ENCODE measurements around the gene SHKBP1. TPM values are rescaled to one million over a fixed set of nuclear protein-coding genes. Genes with fewer than 3 reads are reported as not detected.

Gene SHKBP1
- total RNA-seq, 2 experiments from 2014 or later, result 100 to 155 TPM

DNA sequence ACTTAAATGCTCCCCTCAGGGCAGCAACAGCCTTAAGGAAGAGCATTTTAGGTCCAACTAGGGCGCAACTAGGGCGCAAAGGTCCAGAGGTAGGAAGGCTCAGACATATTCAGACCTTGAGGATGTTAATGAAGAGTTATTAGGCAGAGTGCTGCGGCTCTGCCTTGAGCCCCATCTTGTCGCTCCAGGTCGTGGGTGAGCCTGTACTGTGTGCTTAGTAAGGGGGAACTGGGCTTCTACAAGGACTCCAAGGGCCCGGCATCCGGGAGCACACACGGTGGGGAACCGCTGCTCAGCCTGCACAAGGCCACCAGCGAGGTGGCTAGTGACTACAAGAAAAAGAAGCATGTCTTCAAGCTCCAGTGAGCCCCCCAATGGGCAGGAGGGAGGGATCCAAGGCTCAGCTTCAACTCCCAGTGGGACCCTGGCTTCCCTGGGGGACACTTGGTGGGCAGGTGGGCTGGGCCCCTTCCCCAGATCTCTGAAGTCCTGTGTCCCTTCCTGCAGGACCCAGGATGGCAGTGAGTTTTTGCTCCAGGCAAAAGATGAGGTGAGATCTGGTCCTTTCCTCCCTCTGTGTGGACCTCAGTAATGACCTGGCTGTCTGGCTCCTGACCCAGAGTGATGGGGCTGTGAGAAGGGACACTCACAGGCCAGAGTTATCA, 4.7 kb upstream of the SHKBP1 start:
- no peak overlapping the region for H3K4me3 Mint-ChIP-seq
- ChIA-PET CTCF (interaction anchor here (0.7 to 1.9 kb wide), 3 partner anchors 23 to 151 kb away, joined by 3 to 4 read pairs (median 3); no protein-coding TSS in a partner anchor), POLR2A (no interaction called here)
- intact Hi-C loops (cut with DNase I, micrococcal nuclease), result loop anchor here in 1 of 2 experiments (2.0 kb wide), 1 partner anchor 33 kb away; no protein-coding TSS in a partner anchor
- H3K9me3 Mint-ChIP-seq (ENCODE audit: low read depth), result no peaks in the 10 kb centered on the region
- no peaks in the 10 kb centered on the region for H3K36me3 Mint-ChIP-seq (ENCODE audit: low read depth)
- no peak for DNase-seq
- H3K27me3 Mint-ChIP-seq, result peaks cover 14% of the 10 kb centered on the region
- H3K4me1 Mint-ChIP-seq, result peaks cover 14% of the 10 kb centered on the region
- no peak for ATAC-seq
- no peak overlapping the region for H3K27ac Mint-ChIP-seq

DNA sequence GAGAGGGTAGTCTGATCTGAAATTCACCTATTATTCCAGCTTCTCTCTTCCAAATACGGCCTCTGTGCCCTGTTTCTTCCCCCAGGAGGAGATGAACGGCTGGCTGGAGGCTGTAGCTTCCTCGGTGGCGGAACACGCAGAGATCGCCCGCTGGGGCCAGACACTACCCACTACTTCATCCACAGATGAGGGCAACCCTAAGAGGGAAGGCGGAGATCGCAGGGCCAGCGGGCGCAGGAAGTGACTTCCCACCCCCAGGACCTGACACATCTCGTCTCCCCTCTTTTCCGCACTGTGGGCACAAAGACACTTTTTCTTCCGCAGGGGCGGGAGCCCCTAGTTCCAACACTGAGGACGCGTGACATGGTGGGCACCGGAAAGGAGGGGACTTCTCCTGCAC, 1.3 kb upstream of the SHKBP1 start:
- Mint-ChIP-seq H3K4me3 (peak overlapping the region; percentile 8), H3K9me3 (ENCODE audit: low read depth) (no peaks in the 10 kb centered on the region), H3K27ac (no peak overlapping the region), H3K27me3 (no peaks in the 10 kb centered on the region), H3K4me1 (peaks cover 22% of the 10 kb centered on the region), H3K36me3 (ENCODE audit: low read depth) (peaks cover 8% of the 10 kb centered on the region)
- ChIA-PET POLR2A (interaction anchor here (0.6 kb wide), 1 partner anchor 31 kb away, joined by 4 read pairs; no protein-coding TSS in a partner anchor), CTCF (no interaction called here)
- intact Hi-C loops (cut with DNase I, micrococcal nuclease), result no loop called here
- DNase-seq, result no peak
- no peak for ATAC-seq

DNA sequence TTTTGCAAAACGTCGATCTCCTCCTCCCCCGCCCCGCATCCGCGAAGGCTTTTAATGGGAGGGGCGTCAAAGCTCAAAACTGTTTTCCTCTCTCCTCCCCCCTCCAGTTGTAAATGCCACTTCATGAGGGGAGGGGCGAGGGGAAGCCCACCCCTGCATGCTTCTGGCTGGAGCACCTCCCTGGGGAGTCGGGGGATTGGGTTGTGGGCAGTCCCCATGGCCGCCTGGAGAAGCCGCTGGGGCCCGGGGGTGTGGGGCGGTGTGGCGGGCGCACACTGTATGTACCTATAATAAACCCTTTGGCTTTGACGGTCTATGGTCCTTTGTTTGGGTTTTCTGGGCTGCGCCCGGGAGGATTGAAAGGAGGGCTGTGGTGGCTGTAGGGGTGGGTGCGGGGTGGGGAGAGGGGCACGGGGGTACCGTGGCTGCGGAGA, 505 bp upstream of the SHKBP1 start:
- ChIA-PET CTCF (no interaction called here), POLR2A (no interaction called here)
- intact Hi-C loops (cut with DNase I, micrococcal nuclease), result loop anchor here (1.0 to 2.0 kb wide), 7 partner anchors 22 to 291 kb away; partner anchors contain the start of genes C19orf47 (in 2 of the 2), PLD3 (in 2 of the 2), AKT2 (in 1 of the 2) and SERTAD3 (in 1 of the 2)
- Mint-ChIP-seq H3K27ac (no peak overlapping the region), H3K36me3 (ENCODE audit: low read depth) (peaks cover 12% of the 10 kb centered on the region), H3K27me3 (no peaks in the 10 kb centered on the region), H3K4me1 (peaks cover 16% of the 10 kb centered on the region), H3K9me3 (ENCODE audit: low read depth) (no peaks in the 10 kb centered on the region), H3K4me3 (peak overlapping the region; percentile 85)
- peak; percentile 37 for ATAC-seq
- DNase-seq, result peak; percentile 58

DNA sequence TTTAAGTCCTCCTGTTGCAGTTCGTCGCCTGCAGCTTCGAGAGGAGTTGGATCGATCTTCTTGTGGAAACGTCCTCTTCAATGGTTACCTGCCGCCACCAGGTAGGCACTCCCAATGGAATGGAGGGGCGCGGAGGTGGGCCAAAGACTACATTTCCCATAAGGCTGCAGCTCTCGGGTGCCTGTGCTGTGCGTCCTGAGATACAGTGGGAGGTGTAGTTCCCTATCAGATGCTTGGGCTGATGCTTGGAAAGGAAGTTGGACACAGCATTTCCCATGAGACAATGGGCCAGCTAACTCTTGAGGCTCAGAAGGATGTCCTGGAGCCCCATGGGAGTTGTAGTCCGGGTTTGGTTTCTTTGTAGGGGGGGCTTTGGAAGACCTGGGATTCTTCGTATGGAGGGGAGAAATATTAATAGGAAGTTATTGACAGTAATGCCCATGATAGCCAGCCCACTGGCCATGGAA, 1.8 kb downstream of the SHKBP1 start:
- no peaks in the 10 kb centered on the region for H3K27me3 Mint-ChIP-seq
- ATAC-seq, result no peak
- DNase-seq, result no peak
- POLR2A ChIA-PET, result no interaction called here
- peaks cover 18% of the 10 kb centered on the region for H3K36me3 Mint-ChIP-seq (ENCODE audit: low read depth)
- peaks cover 16% of the 10 kb centered on the region for H3K4me1 Mint-ChIP-seq
- H3K27ac Mint-ChIP-seq, result peak overlapping the region; percentile 25
- H3K9me3 Mint-ChIP-seq (ENCODE audit: low read depth), result no peaks in the 10 kb centered on the region
- H3K4me3 Mint-ChIP-seq, result peak overlapping the region; percentile 85
- CTCF ChIA-PET, result interaction anchor here (0.7 to 1.2 kb wide), 4 partner anchors 20 to 46 kb away, joined by 3 to 4 read pairs (median 3); partner anchors contain the start of gene LTBP4
- intact Hi-C loops (cut with DNase I, micrococcal nuclease), result no loop called here

DNA sequence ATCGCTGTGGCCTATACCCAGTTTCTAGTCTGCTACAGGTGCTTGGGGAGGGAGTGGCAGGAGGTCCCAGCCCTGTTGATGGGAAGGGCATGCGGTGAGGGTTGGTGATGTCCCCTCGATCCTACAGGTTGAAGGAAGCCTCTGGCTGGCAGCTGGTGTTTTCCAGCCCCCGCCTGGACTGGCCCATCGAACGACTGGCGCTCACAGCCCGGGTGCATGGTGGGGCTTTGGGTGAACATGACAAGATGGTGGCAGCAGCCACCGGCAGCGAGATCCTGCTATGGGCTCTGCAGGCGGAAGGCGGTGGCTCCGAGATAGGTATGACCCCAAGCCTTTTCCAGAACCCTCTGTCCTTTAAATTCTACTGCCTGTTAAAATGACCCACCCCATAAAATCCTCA, 3.9 kb downstream of the SHKBP1 start:
- no peak for ATAC-seq
- H3K36me3 Mint-ChIP-seq (ENCODE audit: low read depth), result peaks cover 23% of the 10 kb centered on the region
- CTCF ChIA-PET, result no interaction called here

DNA sequence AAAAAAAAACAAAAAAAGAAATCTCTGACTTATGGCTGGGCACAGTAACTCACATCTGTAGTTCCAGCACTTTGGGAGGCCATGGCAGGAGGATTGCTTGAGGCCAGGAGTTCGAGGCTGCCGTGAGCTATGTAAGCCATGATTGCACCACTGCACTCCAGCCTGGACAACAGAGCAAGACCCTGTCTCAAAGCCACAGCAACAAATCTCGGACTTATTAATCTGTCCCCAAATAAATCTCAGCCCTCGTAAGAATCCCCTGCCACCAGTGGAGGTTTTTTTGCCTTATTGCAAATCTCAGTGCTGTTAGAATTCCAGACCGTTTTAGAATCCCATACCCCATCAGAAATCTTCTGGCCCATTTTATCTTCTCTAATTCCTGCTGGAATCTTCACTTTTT, 4.9 kb downstream of the SHKBP1 start:
- H3K4me3 Mint-ChIP-seq, result no peak overlapping the region
- peaks cover 21% of the 10 kb centered on the region for H3K4me1 Mint-ChIP-seq
- no peaks in the 10 kb centered on the region for H3K27me3 Mint-ChIP-seq
- no peaks in the 10 kb centered on the region for H3K9me3 Mint-ChIP-seq (ENCODE audit: low read depth)
- no peak for ATAC-seq
- intact Hi-C loops (cut with DNase I, micrococcal nuclease), result no loop called here
- H3K36me3 Mint-ChIP-seq (ENCODE audit: low read depth), result peaks cover 29% of the 10 kb centered on the region
- ChIA-PET POLR2A (no interaction called here), CTCF (no interaction called here)
- no peak overlapping the region for H3K27ac Mint-ChIP-seq
- DNase-seq, result no peak

More for the DNA sequence above, 3.9 kb downstream of the SHKBP1 start:
- DNase-seq, result no peak
- no peaks in the 10 kb centered on the region for H3K27me3 Mint-ChIP-seq
- H3K27ac Mint-ChIP-seq, result no peak overlapping the region
- H3K4me1 Mint-ChIP-seq, result peaks cover 17% of the 10 kb centered on the region
- POLR2A ChIA-PET, result no interaction called here
- no peaks in the 10 kb centered on the region for H3K9me3 Mint-ChIP-seq (ENCODE audit: low read depth)
- no peak overlapping the region for H3K4me3 Mint-ChIP-seq
- intact Hi-C loops (cut with DNase I, micrococcal nuclease), result no loop called here

DNA sequence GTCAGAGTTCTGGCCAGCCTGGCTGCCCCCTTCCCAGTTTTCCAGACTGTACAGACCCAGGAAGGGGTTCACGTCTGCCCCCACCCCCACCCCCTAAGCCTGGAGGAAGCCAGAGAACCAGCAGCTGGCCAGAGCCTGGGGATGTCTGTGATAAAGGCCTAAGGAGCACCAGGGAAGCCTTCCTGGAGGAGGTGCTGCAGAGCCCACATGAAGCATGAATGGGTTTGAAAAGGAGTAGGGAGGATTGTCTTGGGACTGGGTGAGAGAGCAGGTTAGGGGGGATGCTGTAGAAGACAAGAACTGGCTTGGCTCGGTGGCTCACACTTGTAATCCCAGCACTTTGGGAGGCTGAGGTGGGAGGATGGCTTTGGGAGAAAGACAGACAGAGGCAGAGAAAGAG, 5.8 kb downstream of the SHKBP1 start:
- no peaks in the 10 kb centered on the region for H3K27me3 Mint-ChIP-seq
- peaks cover 34% of the 10 kb centered on the region for H3K36me3 Mint-ChIP-seq (ENCODE audit: low read depth)
- CTCF ChIA-PET, result no interaction called here
- intact Hi-C loops (cut with DNase I, micrococcal nuclease), result no loop called here
- ATAC-seq (no peak), DNase-seq (no peak)
- H3K4me3 Mint-ChIP-seq, result no peak overlapping the region
- H3K4me1 Mint-ChIP-seq, result peaks cover 20% of the 10 kb centered on the region
- no peaks in the 10 kb centered on the region for H3K9me3 Mint-ChIP-seq (ENCODE audit: low read depth)
- POLR2A ChIA-PET, result no interaction called here
- H3K27ac Mint-ChIP-seq, result no peak overlapping the region

DNA sequence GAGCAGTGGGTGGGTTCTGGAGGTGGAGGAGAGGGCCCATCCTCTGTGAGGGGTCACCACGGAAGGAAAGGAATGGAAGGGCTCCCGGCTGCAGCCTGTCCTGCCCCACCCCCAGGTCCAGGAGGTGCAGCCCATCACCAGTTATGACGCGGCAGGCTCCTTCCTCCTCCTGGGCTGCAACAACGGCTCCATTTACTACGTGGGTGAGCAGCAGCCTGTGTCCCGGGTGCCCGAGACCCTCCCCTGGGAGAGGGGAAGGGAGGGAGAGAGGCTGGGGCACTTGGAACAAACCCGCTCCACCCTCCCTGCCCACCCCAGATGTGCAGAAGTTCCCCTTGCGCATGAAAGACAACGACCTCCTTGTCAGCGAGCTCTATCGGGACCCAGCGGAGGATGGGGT, 6.6 kb downstream of the SHKBP1 start:
- peaks cover 12% of the 10 kb centered on the region for H3K4me1 Mint-ChIP-seq
- intact Hi-C loops (cut with DNase I, micrococcal nuclease), result no loop called here
- no peak overlapping the region for H3K27ac Mint-ChIP-seq
- no peak overlapping the region for H3K4me3 Mint-ChIP-seq
- peaks cover 34% of the 10 kb centered on the region for H3K36me3 Mint-ChIP-seq (ENCODE audit: low read depth)
- H3K27me3 Mint-ChIP-seq, result no peaks in the 10 kb centered on the region
- POLR2A ChIA-PET, result no interaction called here
- H3K9me3 Mint-ChIP-seq (ENCODE audit: low read depth), result no peaks in the 10 kb centered on the region
- ATAC-seq (no peak), DNase-seq (no peak)
- CTCF ChIA-PET, result interaction anchor here (1.2 kb wide), 1 partner anchor 35 kb away, joined by 4 read pairs; no protein-coding TSS in a partner anchor

DNA sequence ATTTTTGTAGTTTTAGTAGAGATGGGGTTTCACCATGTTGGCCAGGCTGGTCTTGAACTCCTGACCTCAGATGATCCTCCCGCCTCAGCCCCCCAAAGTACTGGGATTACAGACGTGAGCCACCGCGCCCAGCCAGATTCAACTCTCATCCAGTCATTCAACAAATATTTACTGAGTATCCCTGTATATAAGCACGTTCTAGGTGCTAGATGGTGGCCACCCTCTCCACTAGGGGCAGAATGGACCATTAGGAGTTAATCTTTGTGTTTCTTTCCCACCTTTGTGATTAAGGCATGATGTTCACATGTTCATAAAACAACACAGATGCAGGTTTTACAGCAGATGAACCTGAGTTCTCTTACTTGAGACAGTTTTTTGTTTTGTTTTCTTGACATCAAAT, 7.3 kb downstream of the SHKBP1 start:
- H3K9me3 Mint-ChIP-seq (ENCODE audit: low read depth), result no peaks in the 10 kb centered on the region
- DNase-seq, result no peak
- peaks cover 32% of the 10 kb centered on the region for H3K36me3 Mint-ChIP-seq (ENCODE audit: low read depth)
- POLR2A ChIA-PET, result no interaction called here
- no peaks in the 10 kb centered on the region for H3K27me3 Mint-ChIP-seq
- H3K4me3 Mint-ChIP-seq, result no peak overlapping the region
- intact Hi-C loops (cut with DNase I, micrococcal nuclease), result no loop called here
- ATAC-seq, result no peak
- no peak overlapping the region for H3K27ac Mint-ChIP-seq
- CTCF ChIA-PET, result interaction anchor here (1.2 kb wide), 1 partner anchor 35 kb away, joined by 4 read pairs; no protein-coding TSS in a partner anchor
- peaks cover 7% of the 10 kb centered on the region for H3K4me1 Mint-ChIP-seq

DNA sequence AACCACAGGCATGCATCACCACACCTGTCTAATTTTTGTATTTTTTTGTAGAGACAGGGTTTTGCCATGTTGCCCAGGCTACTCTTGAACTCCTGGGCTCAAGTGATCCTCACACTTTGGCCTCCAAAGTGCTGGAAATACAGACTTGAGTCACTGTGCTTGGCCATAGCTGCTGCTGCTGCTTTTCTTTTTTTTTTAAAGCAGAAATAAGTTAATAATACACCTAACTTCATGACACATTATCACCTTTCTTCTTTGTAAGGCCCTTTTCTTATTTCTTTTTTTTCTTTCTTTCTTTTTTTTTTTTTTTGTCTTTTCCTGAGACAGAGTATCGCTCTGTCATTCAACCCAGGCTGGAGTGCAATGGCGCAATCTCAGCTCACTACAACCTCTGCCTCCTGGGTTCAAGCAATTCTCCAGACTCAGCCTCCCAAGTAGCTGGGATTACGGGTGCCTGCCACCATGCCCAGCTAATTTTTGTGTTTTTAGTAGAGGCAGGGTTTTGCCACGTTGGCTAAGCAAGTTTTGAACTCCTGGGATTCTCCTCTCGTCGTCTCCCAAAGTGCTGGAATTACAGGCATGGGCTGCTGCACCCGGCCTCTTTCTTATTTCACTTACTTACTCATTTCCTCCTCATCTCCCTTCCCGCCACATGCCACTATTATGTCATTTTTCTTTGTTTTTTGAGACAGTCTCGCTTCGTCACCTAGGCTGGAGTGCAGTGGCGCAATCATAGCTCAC, 8.7 kb downstream of the SHKBP1 start:
- H3K27me3 Mint-ChIP-seq, result no peaks in the 10 kb centered on the region
- intact Hi-C loops (cut with DNase I, micrococcal nuclease), result no loop called here
- H3K27ac Mint-ChIP-seq, result peak overlapping the region; percentile 61
- DNase-seq (no peak), ATAC-seq (peak; percentile 39)
- POLR2A ChIA-PET, result no interaction called here
- no peaks in the 10 kb centered on the region for H3K9me3 Mint-ChIP-seq (ENCODE audit: low read depth)
- H3K4me3 Mint-ChIP-seq, result no peak overlapping the region
- peaks cover 32% of the 10 kb centered on the region for H3K36me3 Mint-ChIP-seq (ENCODE audit: low read depth)
- peaks cover 7% of the 10 kb centered on the region for H3K4me1 Mint-ChIP-seq
- CTCF ChIA-PET, result interaction anchor here (0.6 to 0.7 kb wide), 2 partner anchors 18 to 22 kb away, joined by 3 to 4 read pairs; no protein-coding TSS in a partner anchor

DNA sequence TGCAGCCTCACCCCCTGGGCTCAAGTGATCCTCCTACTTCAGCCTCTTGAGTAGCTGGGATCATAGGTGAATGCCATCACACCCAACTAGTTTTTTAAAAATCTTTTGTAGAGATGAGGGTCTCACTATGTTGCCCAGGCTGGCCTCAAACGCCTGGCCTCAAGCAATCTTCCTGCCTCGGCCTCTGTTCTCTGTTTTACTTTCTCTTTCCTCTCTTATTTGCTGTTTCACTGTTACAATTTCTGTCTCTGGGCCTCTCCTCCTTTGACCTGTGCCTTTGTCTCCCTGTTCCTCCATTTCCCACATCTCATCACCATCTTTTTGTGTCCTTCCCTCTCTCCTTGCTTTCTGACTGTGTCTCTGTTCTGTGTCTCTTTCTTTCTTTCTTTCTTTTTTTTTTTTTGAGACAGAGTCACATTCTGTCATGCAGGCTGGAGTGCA, 9.3 kb downstream of the SHKBP1 start:
- no peak overlapping the region for H3K4me3 Mint-ChIP-seq
- no peak for DNase-seq

More for the DNA sequence above, 9.3 kb downstream of the SHKBP1 start:
- no peak for ATAC-seq
- POLR2A ChIA-PET, result no interaction called here
- Mint-ChIP-seq H3K27me3 (no peaks in the 10 kb centered on the region), H3K9me3 (ENCODE audit: low read depth) (no peaks in the 10 kb centered on the region), H3K4me1 (peaks cover 7% of the 10 kb centered on the region), H3K36me3 (ENCODE audit: low read depth) (peaks cover 29% of the 10 kb centered on the region), H3K27ac (peak overlapping the region; percentile 61)
- intact Hi-C loops (cut with DNase I, micrococcal nuclease), result no loop called here
- CTCF ChIA-PET, result interaction anchor here (0.6 to 0.7 kb wide), 2 partner anchors 18 to 23 kb away, joined by 3 to 4 read pairs; no protein-coding TSS in a partner anchor

All from activated CD4-positive, alpha-beta T cell treated with anti-CD3 and anti-CD28 coated beads for 36 hours (primary cell).